Body of pancreas (tissue), 4 donors: ENCODE data around the gene SLC11A2.

Source experiments
- CTCF ChIP-seq, 7 experiments: fragments of 450-650 bp in 4 of 7; fragments of 200-600 bp in 3 of 7; sonication (generic) in 3 of 7; IDR thresholded peaks; one replicate each; pipeline ENCODE4 v1.5.1; 2016 to 2019; ENCODE audit warnings: antibody characterized with exemption in 7 of 7
- POLR2A ChIP-seq, 3 donors: fragments of 450-650 bp; IDR thresholded peaks; one replicate each; pipeline ENCODE4 v1.6.1; 2016; ENCODE audit warnings: antibody characterized with exemption in 3 of 3, mild to moderate bottlenecking in 2 of 3

- TF ChIP-seq CTCF (IDR thresholded peaks at IDR 0.05) (no peak), POLR2A (IDR thresholded peaks at IDR 0.05) (no peak)
These were observed 797 bp downstream of the SLC11A2 start for GRCh38 chr12:51025338-51025835.
